HG02981 (cell line): ENCODE results near the gene CFAP97D1.

Source experiments
- ATAC-seq: cut with Tn5 transposase; IDR thresholded peaks from one replicate; pipeline ENCODE4 v1.9.1; 2021; ENCODE audit warnings: mild to moderate bottlenecking, moderate library complexity; ENCODE audit not compliant: unreplicated experiment

CFAP97D1 gene

GRCh38 chr17:43767713-43768059 is 12.5 kb upstream of the CFAP97D1 start:
- ATAC-seq, result no peak

GRCh38 chr17:43768382-43768781 is 11.9 kb upstream of the CFAP97D1 start:
- no peak for ATAC-seq

- no peak for ATAC-seq
These were observed 11.3 kb upstream of the CFAP97D1 start for GRCh38 chr17:43768943-43769342.

GRCh38 chr17:43769426-43769825 is 10.8 kb upstream of the CFAP97D1 start:
- ATAC-seq, result no peak

GRCh38 chr17:43769859-43770258 is 10.4 kb upstream of the CFAP97D1 start:
- ATAC-seq, result no peak

- ATAC-seq, result no peak
These were observed 9.3 kb upstream of the CFAP97D1 start for GRCh38 chr17:43770957-43771356.

DNA sequence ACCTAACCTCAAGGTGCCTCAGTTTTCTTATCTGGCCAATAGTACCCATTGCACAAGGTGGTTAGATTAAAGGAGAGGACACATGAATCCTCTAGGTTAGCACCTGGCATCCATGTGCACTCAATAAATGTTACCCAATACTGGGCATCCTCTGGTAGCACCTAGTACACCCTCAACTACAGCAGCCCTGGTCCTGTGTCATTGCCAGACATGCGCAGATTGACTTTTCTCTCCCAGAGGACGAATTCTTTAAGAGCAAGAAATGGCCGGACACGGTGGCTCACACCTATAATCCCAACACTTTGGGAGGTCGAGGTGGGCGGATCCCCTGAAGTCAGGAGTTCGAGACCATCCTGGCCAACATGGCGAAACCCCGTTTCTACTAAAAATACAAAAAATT is 8.8 kb upstream of the CFAP97D1 start:
- no peak for ATAC-seq

DNA sequence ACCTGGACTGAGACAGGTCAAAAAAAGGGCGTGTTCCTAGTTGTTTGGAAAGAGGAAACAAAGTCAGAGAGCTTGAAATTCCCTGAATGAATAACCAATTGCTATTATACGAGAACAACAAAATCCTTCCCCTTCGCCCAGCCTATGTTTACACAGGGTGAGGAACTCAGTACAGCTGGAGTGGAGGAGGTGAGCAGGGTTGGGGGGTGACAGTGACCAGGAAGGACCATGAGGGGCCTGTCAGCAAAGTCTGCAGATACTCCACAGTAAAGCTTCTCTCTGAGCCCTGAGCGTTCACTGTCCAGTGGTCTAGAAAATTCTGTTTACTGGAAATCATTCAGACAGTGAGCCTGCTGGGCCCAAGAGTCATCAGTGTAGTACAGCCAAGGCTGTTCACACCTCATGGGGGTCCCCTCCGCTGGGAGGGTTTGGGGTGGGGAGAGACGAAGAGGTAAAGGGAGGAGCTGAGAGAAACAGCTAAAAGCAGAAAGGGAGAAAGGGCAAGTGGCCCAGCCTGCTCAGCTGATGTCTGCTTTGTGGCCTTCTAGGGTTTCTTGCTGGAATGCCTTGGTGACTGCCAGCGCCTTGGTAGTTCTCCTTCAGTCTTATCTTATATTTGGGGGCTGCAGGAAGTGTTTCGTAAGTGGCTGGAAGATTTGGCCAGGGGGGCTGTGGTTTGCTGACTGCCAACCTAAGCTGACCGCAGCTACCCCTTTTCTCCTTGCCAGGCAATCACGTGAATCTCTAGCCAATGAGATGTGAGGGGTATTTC is 7.2 kb upstream of the CFAP97D1 start:
- no peak for ATAC-seq

DNA sequence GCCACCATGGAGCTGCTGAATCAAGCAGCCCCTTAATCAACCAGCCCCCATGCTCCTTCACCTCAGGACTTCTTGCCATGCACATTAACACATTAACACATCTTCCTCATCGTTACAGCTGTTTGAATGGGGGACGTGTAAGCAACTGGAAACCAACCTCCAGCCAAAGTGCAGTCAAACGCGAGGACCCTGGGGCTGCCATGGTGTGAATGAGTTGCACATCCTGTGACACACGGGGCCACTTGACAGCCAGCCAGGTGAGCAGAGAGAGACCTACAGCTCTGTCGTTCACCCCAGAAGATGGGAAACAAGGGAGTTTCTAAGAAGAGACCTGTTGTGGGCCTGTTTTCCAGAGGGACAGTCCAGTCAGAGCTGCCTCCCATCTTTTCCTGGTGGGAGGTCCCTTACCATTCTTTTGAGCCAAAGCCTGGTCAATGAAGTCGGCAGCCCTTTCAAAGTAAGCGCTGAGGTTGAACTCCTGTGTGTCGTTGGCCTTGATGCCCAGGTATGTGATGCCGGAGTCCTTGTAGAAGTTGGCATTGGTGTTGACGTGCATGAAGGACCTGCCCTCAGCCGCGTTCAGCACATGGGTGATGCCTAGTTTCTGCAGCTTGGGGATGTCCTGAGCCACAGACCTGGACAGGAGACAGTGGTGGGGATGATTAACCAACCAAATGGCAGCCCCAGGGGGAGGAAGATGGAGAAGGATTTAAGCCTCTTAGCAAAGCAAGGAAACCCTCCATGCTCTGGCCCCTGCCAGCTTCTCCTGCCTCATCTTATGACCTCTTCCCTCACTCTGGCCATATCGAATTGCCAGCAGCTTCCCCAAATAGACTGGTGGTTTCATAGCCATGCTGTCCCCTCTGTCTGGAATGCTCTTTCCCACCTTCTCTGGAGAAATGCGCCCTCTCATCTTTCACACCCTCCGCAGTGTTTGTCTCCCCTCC is 5.7 kb upstream of the CFAP97D1 start:
- no peak for ATAC-seq

DNA sequence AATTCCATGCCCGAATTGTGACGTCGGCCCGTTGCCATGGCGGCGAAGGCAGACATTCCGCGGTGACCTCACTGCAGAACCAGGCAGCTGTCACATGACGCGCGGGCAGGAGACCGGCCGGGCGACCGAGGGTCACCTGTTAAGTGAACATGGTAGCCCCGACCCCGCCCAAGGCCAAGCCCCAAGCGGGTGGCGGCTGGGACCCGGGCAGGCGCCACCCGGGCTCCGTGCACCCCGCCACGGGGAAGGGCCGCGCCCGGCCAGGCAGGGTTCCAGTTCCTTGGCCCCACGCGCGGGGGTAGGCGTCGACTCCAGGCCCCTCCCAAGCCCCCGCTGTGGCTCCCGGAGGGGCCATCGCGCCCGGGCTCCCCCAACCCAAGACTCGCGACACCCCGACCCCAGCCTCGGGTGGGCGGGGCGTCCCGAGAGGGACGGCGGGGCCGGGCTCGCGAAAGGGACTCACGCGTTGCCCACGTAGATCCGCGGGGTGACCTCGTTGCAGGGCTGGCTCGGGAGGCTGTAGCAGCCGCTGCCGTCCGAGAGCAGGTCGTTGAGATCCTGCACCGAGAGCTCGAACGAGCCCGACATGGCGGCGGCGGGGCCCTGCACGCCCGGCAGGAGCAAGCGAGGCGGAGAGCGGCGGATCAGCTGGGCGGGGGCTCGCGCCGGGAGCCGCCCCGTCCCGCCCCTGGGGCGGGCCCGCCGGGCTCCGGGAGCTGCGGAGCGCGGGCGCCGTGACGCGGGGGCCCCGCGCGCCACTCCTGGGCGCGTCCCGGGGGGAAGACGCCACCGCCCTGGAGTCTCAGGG is 1.7 kb upstream of the CFAP97D1 start, which contains the start of gene DUSP3:
Gene DUSP3, minus strand, starts transcription at position 641 of the 808 bp plus-strand sequence. Its CDS starts 53 bp downstream, at position 588.
- ATAC-seq, result peak; percentile 74

GRCh38 chr17:43779145-43780125 is 800 bp upstream of the CFAP97D1 start:
- peak; percentile 13 for ATAC-seq

DNA sequence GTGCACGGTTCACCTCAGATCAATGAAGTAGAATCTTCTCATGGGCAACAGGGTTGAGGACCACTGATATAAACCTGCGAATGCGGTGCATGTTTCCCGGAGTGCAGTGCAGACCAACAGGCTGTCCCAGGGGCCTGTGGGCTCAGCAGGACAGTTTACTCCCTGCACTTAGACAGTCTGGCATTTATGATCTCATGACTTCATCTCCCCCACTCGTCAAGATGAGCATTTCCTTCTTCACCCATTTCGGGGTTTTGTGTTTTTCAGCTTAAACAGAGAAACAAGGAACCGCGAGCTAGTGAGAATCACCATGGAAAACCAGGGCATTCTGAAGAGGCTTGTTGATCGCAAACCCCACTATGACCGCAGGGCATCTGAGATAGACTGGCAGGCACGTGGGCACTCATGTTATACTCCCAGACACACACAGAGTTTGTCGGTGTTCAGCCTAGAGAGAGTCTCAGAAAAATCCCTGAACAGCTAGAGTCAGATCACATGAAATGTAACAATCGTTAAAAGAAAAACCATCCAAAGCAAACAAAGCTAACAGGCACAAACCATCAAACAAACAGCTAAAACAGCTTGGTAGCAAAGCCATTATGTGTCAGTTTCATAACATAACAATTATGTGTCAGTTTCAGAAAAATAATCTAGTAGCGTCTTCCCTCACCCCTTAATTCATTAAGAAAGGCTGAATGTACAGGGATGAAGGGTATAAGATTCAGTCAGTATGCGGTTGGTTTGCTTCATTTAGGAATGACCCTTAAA is 2.9 kb downstream of the CFAP97D1 start:
- no peak for ATAC-seq

DNA sequence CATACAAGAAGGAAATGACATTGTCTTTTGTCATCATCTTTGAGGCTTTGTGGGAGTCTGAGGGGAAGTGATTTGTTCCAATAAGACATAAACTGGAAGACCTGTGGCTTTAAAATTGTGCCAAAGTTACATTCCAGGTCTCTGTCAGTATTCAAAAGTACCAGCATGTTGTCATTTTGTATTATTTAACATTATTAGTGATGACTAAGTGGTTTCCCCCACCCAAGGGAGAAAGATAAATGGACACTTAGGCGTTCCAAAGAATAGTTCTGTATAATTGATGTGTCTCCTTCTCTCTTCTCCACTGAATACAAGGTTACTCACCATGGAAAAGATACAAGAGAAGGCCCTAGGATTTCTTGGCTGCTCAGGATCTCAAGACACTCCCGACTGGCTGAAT is 3.8 kb downstream of the CFAP97D1 start:
- ATAC-seq, result no peak

DNA sequence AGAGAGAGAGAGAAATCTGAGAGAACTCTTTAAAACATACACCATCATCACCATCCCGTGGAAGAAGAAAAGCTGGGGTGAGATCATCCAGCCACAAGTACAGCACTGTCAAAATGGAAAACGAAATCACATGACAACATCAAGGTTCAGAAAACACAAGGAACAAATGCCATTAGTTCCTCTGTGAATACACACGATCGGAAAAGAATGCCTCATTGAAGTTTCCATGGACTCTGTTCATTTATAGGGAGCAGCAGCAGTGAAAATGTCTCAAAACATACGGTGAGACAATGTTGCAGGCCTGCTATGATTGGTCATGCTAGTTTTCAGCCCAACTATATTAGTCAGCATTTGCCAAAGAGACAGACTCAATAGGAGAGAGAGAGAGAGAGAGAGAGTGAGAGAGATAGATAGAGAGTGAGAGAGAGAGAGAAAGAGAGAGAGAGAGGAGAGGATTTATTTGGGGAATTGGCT is 4.4 kb downstream of the CFAP97D1 start:
- no peak for ATAC-seq

DNA sequence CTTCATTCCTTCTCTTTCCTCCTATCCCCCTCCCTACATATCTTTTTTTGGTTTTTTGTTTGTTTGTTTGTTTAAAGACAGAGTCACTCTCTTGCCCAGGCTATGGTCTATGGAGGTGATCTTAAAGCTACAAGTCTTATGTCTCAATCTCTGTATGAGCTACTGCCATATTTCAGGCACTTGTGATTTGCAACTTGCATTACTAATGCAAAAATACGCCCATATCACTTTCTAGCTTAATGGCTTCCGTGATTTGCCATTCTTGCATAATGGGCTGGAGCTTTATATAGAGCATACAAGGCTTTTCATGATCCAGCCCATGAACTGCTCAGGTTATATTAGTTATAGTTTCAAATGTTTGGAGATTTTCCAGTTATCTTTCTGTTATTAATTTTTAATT is 7.5 kb downstream of the CFAP97D1 start:
- ATAC-seq, result no peak

DNA sequence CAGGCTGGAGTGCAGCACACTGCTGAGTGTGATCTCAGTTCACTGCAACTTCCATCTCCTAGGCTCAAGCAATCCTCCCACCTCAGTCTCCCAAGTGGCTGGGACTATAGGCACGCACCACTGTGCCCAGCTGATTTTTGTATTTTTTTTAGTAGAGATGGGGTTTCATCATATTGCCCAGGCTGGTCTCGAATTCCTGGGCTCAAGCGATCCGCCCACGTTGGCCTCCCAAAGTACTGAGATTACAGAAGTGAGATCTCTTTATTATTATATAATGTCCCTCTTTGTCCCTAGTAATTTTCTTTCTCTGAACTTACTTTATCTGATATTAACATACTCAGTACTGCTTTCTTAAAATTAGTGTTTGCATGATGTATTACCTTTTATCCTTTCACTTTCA is 8.3 kb downstream of the CFAP97D1 start:
- no peak for ATAC-seq

DNA sequence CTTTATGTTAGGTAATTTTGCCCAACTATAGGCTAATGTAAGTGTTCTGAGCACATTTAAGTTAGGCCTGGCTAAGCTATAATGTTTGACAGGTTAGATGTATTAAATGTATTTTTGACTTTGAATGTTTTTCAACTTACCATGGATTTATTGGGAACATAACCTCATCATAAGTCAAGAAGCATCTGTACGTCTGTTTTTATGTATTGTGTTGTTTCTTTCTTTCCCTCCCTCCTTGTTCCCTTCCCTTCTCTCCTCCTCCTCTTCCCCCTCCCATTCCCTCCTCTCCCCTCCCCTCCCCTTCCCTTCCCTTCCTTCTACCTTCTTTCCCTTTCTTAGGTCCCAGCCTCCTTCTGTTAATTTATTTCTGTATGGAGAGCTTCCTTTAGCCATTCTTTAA is 9.2 kb downstream of the CFAP97D1 start:
- no peak for ATAC-seq

GRCh38 chr17:43790311-43790940 is 10.2 kb downstream of the CFAP97D1 start:
- no peak for ATAC-seq

DNA sequence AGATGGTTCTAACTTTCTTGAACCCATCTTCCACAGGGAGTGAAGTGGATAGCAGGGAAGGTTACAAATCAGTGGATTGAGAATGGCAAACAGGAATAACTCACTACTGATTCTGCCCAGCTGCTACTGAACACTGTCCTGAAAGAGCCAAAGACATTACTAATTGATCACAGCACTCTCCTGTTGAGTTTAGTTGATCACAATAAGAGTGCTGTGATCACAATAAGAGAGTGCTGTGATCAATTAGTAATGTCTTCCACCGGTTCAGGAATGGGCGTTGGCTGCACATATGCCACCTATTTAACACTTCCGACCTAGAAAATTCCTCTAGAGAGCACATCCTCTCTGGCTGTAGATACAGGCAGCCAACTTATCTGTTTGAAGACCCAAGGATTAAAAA is 11.4 kb downstream of the CFAP97D1 start:
- no peak for ATAC-seq
